ENCODE data around the gene RELN. TPM values are rescaled to one million over a fixed set of nuclear protein-coding genes. Genes with fewer than 3 reads are reported as not detected.
A peak's percentile ranks its signal among the peaks of the same experiment; 100 is the strongest.
"Not testable (repeated sequence)": the region's sequence is repeated elsewhere in the genome, so short reads cannot be mapped to it uniquely, and the experiment has no call there.

Gene RELN
- total RNA-seq, 1 donor from 2014 or later: 7.3 TPM

DNA sequence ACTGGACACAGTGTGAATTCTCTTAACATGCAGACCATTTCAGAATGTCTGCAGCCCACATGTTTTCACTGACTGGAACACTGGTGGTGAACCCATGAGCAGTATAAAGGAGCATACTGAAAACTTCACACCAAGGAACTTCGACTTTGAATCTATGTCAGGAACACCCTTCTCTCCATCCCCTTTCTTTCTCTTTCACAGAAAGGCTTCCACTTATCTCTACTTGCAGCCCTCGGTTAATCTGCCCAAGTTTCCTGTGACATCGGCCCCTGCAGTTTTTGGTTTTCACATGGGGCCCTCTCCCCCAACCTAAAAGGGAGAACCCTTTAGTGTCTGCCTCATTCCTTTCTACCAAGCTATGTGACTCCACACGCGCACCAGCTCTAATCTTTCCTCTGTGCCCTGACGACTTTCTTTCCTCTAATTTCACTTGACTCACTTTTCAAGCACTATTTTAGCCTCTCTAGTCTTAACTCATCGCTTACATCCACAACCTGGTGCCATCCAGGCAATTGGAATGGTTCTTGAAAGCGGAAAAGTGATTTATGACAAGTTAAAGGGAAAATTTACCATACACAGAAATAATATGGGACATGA lies 70.1 kb downstream of the RELN start:
- no peaks in the 10 kb centered on the region for H3K9me3 Mint-ChIP-seq
- no peak for DNase-seq (ENCODE audit: low spot score in 2 of 2, unreplicated experiment in 2 of 2)
- H3K36me3 Mint-ChIP-seq: no peaks in the 10 kb centered on the region
- H3K27me3 Mint-ChIP-seq (ENCODE audit: low read depth): peaks cover 13% of the 10 kb centered on the region
- H3K4me3 Mint-ChIP-seq: peak overlapping the region; percentile 12
- H3K27ac Mint-ChIP-seq: peak overlapping the region; percentile 11
- peaks cover 11% of the 10 kb centered on the region for H3K4me1 Mint-ChIP-seq
- TF ChIP-seq, protein P1, sequence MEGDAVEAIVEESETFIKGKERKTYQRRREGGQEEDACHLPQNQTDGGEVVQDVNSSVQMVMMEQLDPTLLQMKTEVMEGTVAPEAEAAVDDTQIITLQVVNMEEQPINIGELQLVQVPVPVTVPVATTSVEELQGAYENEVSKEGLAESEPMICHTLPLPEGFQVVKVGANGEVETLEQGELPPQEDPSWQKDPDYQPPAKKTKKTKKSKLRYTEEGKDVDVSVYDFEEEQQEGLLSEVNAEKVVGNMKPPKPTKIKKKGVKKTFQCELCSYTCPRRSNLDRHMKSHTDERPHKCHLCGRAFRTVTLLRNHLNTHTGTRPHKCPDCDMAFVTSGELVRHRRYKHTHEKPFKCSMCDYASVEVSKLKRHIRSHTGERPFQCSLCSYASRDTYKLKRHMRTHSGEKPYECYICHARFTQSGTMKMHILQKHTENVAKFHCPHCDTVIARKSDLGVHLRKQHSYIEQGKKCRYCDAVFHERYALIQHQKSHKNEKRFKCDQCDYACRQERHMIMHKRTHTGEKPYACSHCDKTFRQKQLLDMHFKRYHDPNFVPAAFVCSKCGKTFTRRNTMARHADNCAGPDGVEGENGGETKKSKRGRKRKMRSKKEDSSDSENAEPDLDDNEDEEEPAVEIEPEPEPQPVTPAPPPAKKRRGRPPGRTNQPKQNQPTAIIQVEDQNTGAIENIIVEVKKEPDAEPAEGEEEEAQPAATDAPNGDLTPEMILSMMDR (IDR thresholded peaks at IDR 0.05; ENCODE audit: unreplicated experiment): no peak

DNA sequence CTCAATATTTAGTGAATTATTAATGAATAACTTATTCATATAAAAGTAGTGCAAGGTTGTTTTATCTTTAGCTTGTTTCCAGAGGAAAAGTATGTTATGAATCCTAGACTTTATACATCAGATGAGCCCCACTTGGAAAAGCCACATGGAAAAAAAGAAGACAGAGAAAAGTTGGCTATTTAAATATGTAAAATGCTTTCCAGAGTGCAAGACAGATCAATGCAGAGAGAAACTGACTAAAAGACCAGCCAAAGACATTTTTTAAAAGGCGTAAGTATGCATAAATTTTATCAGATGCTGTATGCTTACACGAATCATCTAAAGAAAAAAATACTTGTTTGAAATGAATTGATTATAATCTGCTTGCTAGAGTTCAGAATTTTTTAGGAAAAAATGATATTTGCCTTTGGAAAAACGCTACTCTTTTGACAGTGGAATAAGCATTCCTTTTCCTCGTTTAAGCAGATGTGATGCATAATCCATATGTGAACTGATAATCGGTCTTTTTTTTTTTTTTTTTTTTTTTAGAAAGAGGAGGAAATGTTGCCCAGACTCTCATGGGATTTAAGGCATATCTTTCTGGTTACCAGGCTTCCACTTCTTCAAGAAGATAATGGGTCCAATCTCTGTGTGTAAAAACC lies 70.7 kb downstream of the RELN start:
- Mint-ChIP-seq H3K4me1 (peaks cover 11% of the 10 kb centered on the region), H3K36me3 (no peaks in the 10 kb centered on the region), H3K9me3 (no peaks in the 10 kb centered on the region), H3K27me3 (ENCODE audit: low read depth) (peaks cover 10% of the 10 kb centered on the region), H3K27ac (no peak overlapping the region), H3K4me3 (no peak overlapping the region)
- TF ChIP-seq, protein P1 (IDR thresholded peaks at IDR 0.05; ENCODE audit: unreplicated experiment): no peak
- no peak for DNase-seq (ENCODE audit: low spot score in 2 of 2, unreplicated experiment in 2 of 2)

DNA sequence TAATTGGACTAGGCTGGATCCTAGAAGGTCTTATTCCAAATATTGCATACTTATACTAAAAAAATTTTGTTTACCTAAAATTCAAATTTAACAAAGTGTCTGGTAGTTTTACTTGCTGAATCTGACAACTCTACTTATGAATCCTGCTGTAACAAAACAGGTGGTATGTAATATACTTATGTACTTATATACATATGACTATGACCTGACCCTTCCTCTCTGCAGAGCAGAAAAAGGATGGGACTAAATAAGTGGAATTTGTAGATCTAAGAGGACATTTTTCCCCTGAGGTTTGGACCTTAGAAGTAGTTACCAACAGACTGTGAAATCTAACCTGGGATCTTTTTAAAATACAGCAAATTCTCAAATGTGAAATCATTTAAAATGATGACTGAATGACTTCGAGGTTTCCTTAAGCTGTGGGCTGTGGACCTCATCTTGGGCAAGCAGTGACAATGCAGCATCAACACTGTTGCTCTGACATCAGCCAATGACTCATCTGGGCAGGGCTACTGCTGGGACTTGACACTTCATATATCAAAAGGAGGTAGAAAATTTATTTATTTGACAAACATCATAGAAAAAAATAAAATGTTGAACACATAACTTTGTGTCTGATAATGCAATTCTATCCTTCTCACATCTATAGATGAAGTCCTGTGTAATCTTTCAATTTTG lies 73.6 kb downstream of the RELN start:
- peaks cover 15% of the 10 kb centered on the region for H3K4me1 Mint-ChIP-seq
- no peaks in the 10 kb centered on the region for H3K36me3 Mint-ChIP-seq
- no peak for DNase-seq (ENCODE audit: low spot score in 2 of 2, unreplicated experiment in 2 of 2)

DNA sequence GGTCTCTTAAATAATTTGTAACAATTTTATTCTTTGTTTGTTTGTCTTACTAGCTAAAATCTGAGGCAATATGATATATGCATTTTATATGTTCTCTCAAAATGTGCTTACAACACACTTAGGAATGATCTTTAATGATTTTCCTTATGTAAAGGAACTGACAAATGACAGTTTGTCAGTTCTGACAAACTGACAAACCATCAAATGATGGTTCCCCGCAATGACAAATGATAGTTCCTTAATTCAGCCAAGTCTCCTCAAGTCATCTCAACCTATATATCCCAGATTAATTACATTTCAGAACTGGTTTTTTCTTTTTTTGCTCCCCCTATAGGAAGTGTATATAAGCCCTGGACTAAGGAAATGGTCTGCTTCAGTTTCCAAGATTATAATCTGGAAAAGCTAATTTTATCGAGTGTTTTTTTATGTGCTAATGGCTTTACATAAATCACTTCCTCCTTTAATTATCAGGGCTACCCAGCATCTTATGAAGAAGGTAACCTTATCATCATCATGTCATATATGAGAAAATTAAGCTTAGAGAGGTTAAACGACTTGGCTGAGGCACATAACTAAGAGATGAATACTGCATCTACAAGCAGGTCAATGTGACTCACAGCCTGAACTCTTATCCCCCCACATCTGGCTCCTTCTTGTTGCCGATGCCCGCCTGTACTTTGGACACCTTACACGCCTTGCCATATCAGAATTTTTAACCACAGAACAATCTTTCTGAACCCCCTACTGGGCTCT lies 75.1 kb downstream of the RELN start:
- Mint-ChIP-seq H3K4me3 (no peak overlapping the region), H3K4me1 (peaks cover 12% of the 10 kb centered on the region), H3K9me3 (no peaks in the 10 kb centered on the region), H3K36me3 (no peaks in the 10 kb centered on the region), H3K27ac (no peak overlapping the region), H3K27me3 (ENCODE audit: low read depth) (no peaks in the 10 kb centered on the region)
- TF ChIP-seq, protein P1 (IDR thresholded peaks at IDR 0.05; ENCODE audit: unreplicated experiment): no peak
- no peak for DNase-seq (ENCODE audit: low spot score in 2 of 2, unreplicated experiment in 2 of 2)

More for the DNA sequence above, 73.6 kb downstream of the RELN start:
- H3K27me3 Mint-ChIP-seq (ENCODE audit: low read depth): no peaks in the 10 kb centered on the region
- TF ChIP-seq, protein P1 (IDR thresholded peaks at IDR 0.05; ENCODE audit: unreplicated experiment): no peak
- H3K9me3 Mint-ChIP-seq: no peaks in the 10 kb centered on the region
- no peak overlapping the region for H3K27ac Mint-ChIP-seq
- no peak overlapping the region for H3K4me3 Mint-ChIP-seq

DNA sequence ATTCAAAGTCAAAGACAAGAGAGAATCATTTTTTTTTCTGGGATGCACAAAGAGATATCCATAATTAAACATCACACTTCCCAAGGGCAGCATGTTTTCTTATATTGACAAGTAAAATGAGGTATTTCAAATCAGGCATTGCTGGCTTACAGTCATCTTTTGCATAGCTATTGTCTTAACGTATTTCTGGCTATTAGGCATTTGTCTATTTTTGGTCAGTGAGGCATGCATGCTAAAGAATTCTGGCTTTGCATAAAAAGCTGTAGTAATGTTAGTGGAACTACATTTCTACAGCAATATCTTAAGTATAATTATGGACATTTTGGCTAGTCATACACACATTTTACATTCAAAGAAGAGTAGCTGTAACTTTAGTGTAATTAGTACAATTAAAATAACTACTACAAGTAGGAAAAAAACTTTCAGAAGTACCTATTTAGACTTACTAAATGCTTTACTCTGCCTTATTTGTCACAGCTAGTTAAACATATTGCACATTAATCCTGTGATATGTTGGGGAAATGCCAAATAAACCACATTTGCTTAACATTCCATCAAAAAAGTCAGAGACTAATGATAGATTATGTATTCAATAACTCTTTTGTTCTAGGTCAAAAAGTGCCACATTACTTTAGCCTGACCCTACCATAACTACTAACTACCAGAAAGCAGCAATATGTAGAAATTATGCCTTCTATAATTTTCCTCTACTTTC lies 76.4 kb downstream of the RELN start:
- no peaks in the 10 kb centered on the region for H3K36me3 Mint-ChIP-seq
- peaks cover 10% of the 10 kb centered on the region for H3K4me1 Mint-ChIP-seq
- no peak overlapping the region for H3K27ac Mint-ChIP-seq
- no peaks in the 10 kb centered on the region for H3K9me3 Mint-ChIP-seq
- no peak overlapping the region for H3K4me3 Mint-ChIP-seq
- TF ChIP-seq, protein P1 (IDR thresholded peaks at IDR 0.05; ENCODE audit: unreplicated experiment): no peak
- no peak for DNase-seq (ENCODE audit: low spot score in 2 of 2, unreplicated experiment in 2 of 2)
- H3K27me3 Mint-ChIP-seq (ENCODE audit: low read depth): no peaks in the 10 kb centered on the region

DNA sequence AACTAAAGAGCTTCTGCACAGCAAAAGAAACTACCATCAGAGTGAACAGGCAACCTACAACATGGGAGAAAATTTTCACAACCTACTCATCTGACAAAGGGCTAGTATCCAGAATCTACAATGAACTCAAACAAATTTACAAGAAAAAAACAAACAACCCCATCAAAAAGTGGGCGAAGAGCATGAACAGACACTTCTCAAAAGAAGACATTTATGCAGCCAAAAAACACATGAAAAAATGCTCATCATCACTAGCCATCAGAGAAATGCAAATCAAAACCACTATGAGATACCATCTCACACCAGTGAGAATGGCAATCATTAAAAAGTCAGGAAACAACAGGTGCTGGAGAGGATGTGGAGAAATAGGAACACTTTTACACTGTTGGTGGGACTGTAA lies 78.4 kb downstream of the RELN start:
- not testable (repeated sequence) for H3K27me3 Mint-ChIP-seq (ENCODE audit: low read depth); H3K27ac Mint-ChIP-seq; H3K9me3 Mint-ChIP-seq; H3K4me3 Mint-ChIP-seq; H3K36me3 Mint-ChIP-seq; DNase-seq (ENCODE audit: low spot score in 2 of 2, unreplicated experiment in 2 of 2)
- H3K4me1 Mint-ChIP-seq: peaks cover 15% of the 10 kb centered on the region

Measured in mesothelial cell of epicardium (in vitro differentiated cells).